ENCODE results near the gene CA4. TPM values are rescaled to one million over a fixed set of nuclear protein-coding genes. Genes with fewer than 3 reads are reported as not detected.

CA4 gene
- total and polyA plus RNA-seq, 9 of the 15 experiments (the other 6 are each of a cell fraction or from before 2014, with no cell fraction given): 0.13 TPM; not detected in 7

GRCh38 chr17:60139438-60140285 lies 10.1 kb upstream of the CA4 start (continued):
- TF ChIP-seq RREB1 (CRISPR knock-in tag; IDR thresholded peaks at IDR 0.05) (0 out of 2 replicates have a peak, but pooled peaks have one; percentile 51), CLOCK (CRISPR knock-in tag; IDR thresholded peaks at IDR 0.05; ENCODE audit: borderline replicate concordance) (no peak), EP400 (IDR thresholded peaks at IDR 0.05) (no peak), TSHZ1 (CRISPR knock-in tag; IDR thresholded peaks at IDR 0.05) (no peak), JUNB (CRISPR knock-in tag; conservative IDR thresholded peaks at IDR 0.05) (no peak), KDM5B (IDR thresholded peaks at IDR 0.05; ENCODE audit: insufficient replicate concordance, low read depth, low read length) (no peak), ZKSCAN1 (IDR thresholded peaks at IDR 0.05; ENCODE audit: low read depth, low read length) (no peak; the same call in 1 of the 2 replicates), SIN3A (IDR thresholded peaks at IDR 0.05; ENCODE audit: borderline replicate concordance in 2 of 2, control insufficient read depth in 1 of 2, low read depth in 2 of 2, low read length in 2 of 2) (peak; percentile 100), ZZZ3 (IDR thresholded peaks at IDR 0.05) (no peak), ARID3A (IDR thresholded peaks at IDR 0.05; ENCODE audit: borderline replicate concordance, low read depth, low read length) (no peak), ZNF324 (CRISPR knock-in tag; IDR thresholded peaks at IDR 0.05) (no peak)
